OCI-LY1 (cell line): ENCODE data around the gene ZCCHC9.

Source experiments
- H2AFZ ChIP-seq: fragments of 200-600 bp; sonication (generic), shearing (Covaris generic); 2 replicates; pipeline ENCODE4 v1.6.0; 2014; ENCODE audit warnings: antibody characterized with exemption, mild to moderate bottlenecking, low read length
- H3F3A ChIP-seq: fragments of 200-600 bp; sonication (generic), shearing (Covaris generic); 2 replicates; pipeline ENCODE4 v1.6.0; 2014; ENCODE audit warnings: mild to moderate bottlenecking, antibody characterized with exemption, low read length, moderate library complexity; ENCODE audit not compliant: insufficient read depth
- H3K27ac ChIP-seq: fragments of 200-600 bp; sonication (generic); 2 replicates; pipeline ENCODE4 v1.5.1; 2014; ENCODE audit warnings: low read length, mixed run types, mild to moderate bottlenecking, low read depth; ENCODE audit not compliant: poor library complexity, severe bottlenecking
- H3K27me3 ChIP-seq: fragments of 200-600 bp; sonication (generic); 2 replicates; pipeline ENCODE4 v1.6.0; 2014; ENCODE audit warnings: antibody characterized with exemption, mild to moderate bottlenecking, low read length, moderate library complexity; ENCODE audit not compliant: insufficient read depth
- H3K36me3 ChIP-seq: fragments of 200-600 bp; sonication (generic); 2 replicates; pipeline ENCODE4 v1.6.1; 2014; ENCODE audit warnings: mild to moderate bottlenecking, antibody characterized with exemption, low read length, moderate library complexity, mixed read lengths; ENCODE audit not compliant: insufficient read depth
- H3K4me1 ChIP-seq: fragments of 200-600 bp; sonication (generic); 2 replicates; pipeline ENCODE4 v1.5.1; 2014; ENCODE audit warnings: mild to moderate bottlenecking, low read length, moderate library complexity; ENCODE audit not compliant: insufficient read depth, severe bottlenecking
- H3K4me2 ChIP-seq: fragments of 200-600 bp; sonication (generic), shearing (Covaris generic); 2 replicates; pipeline ENCODE4 v1.6.1; 2014; ENCODE audit warnings: low read length
- H3K4me3 ChIP-seq: fragments of 200-600 bp; sonication (generic); 2 replicates; pipeline ENCODE4 v1.5.1; 2014; ENCODE audit warnings: low read length, low read depth, mild to moderate bottlenecking, mixed read lengths; ENCODE audit not compliant: poor library complexity, severe bottlenecking
- H3K79me2 ChIP-seq: fragments of 200-600 bp; shearing (Covaris generic); 2 replicates; pipeline ENCODE4 v1.6.1; 2016; ENCODE audit warnings: mixed run types, low read length, mixed read lengths; ENCODE audit not compliant: insufficient read depth
- H3K9ac ChIP-seq: fragments of 200-600 bp; sonication (generic), shearing (Covaris generic); 2 replicates; pipeline ENCODE4 v1.6.1; 2014; ENCODE audit warnings: mild to moderate bottlenecking, low read length, mixed read lengths
- H3K9me2 ChIP-seq: fragments of 200-600 bp; sonication (generic), shearing (Covaris generic); 2 replicates; pipeline ENCODE4 v1.6.1; 2014; ENCODE audit warnings: low read depth, mild to moderate bottlenecking, low read length, mixed read lengths
- H3K9me3 ChIP-seq: fragments of 200-600 bp; shearing (Covaris generic); 2 replicates; pipeline ENCODE4 v1.6.1; 2014; ENCODE audit warnings: low read length, mixed read lengths
- H4K20me1 ChIP-seq: fragments of 200-600 bp; sonication (generic), shearing (Covaris generic); 2 replicates; pipeline ENCODE4 v1.6.0; 2016; ENCODE audit warnings: mild to moderate bottlenecking, low read length; ENCODE audit not compliant: insufficient read depth
- EZH2 ChIP-seq: fragments of 200-600 bp; sonication (generic), shearing (Covaris generic); IDR thresholded peaks from 2 replicates; pipeline ENCODE4 v1.8.0; 2017; ENCODE audit warnings: borderline replicate concordance, mixed run types, mild to moderate bottlenecking, antibody characterized with exemption, low read length, moderate library complexity, mixed read lengths
- TF ChIP-seq, protein P1 (sequence below): fragments of 200-600 bp; sonication (generic), shearing (Covaris generic); IDR thresholded peaks from 2 replicates; pipeline ENCODE4 v1.5.1; 2017; ENCODE audit warnings: mild to moderate bottlenecking, antibody characterized with exemption, low read length, moderate library complexity, mixed read lengths

The ZCCHC9 gene

DNA sequence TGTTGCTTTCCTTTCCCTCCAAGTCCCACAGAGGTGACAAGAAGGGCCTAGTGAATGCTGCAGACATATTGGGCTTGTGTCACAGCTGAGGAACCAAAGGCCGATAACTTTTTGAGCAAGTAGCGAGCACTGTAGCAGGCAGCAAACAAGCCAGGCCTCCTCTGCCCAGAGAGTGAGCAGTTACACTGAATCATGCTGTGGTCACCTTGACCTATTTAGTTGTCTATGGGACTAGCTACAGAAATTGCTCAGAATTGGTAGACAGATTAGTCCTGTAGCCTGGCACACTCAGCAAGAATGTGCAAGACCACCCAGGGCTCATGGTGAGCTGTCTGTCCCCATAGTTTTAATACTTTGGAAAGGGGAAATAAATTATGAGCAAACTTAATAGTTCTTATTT lies 25.2 kb downstream of the ZCCHC9 start:
- H3K36me3 ChIP-seq, result no peaks in the 10 kb centered on the region
- H3K9me3 ChIP-seq, result no peaks in the 10 kb centered on the region
- no peak overlapping the region for H3K9ac ChIP-seq
- H4K20me1 ChIP-seq, result no peaks in the 10 kb centered on the region
- no peaks in the 10 kb centered on the region for H3K79me2 ChIP-seq
- H3K27ac ChIP-seq, result no peak overlapping the region
- no peaks in the 10 kb centered on the region for H3K9me2 ChIP-seq
- TF ChIP-seq, protein P1, sequence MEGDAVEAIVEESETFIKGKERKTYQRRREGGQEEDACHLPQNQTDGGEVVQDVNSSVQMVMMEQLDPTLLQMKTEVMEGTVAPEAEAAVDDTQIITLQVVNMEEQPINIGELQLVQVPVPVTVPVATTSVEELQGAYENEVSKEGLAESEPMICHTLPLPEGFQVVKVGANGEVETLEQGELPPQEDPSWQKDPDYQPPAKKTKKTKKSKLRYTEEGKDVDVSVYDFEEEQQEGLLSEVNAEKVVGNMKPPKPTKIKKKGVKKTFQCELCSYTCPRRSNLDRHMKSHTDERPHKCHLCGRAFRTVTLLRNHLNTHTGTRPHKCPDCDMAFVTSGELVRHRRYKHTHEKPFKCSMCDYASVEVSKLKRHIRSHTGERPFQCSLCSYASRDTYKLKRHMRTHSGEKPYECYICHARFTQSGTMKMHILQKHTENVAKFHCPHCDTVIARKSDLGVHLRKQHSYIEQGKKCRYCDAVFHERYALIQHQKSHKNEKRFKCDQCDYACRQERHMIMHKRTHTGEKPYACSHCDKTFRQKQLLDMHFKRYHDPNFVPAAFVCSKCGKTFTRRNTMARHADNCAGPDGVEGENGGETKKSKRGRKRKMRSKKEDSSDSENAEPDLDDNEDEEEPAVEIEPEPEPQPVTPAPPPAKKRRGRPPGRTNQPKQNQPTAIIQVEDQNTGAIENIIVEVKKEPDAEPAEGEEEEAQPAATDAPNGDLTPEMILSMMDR, result no peak
- TF ChIP-seq EZH2, result no peak
- no peak overlapping the region for H2AFZ ChIP-seq
- H3K4me2 ChIP-seq, result no peak overlapping the region
- H3K4me1 ChIP-seq, result no peaks in the 10 kb centered on the region
- H3F3A ChIP-seq, result no peaks in the 10 kb centered on the region
- H3K4me3 ChIP-seq, result no peak overlapping the region
- H3K27me3 ChIP-seq, result no peaks in the 10 kb centered on the region

DNA sequence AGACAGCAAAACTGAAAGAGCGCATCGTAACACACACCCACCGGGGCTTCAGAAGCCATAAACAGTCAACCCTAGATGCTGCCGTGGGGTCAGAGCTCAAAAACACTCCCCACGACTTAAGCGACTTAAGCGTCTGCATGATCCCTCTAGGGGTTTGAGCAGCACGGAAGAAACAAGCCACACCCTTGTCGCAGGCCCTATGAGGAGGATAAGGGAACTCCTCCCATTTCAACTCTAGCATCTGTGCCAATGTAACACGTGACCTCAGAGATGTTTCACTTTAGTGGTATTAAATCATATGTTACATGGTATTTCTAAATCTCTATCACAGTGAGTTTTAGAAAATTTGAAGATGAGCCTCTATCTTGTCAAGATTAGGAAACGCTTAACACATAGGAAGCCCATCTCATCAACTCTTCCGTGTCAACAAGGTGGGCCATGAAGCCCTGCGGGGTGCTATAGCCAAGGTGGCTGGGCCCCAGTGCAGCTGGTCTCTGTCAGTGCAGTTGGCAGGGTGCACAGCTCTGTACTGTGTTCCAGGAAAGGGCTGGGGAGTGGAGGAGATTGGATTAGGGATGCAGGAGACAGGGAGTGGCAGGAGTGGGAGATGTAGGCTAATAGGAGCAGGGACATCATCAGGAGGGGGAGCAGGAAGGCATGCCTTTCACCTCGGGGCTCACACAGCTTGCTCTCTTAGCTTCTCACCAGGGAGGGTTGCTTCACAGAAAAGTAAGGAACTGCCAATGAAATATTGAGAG lies 33.1 kb downstream of the ZCCHC9 start:
- H3K4me2 ChIP-seq, result no peak overlapping the region
- no peak overlapping the region for H3K27ac ChIP-seq

GRCh38 chr5:81335946-81336345 lies 34.6 kb downstream of the ZCCHC9 start:
- no peak overlapping the region for H3K9ac ChIP-seq
- no peaks in the 10 kb centered on the region for H3K9me3 ChIP-seq
- no peaks in the 10 kb centered on the region for H3K9me2 ChIP-seq
- H3K4me1 ChIP-seq, result no peaks in the 10 kb centered on the region
- no peak overlapping the region for H2AFZ ChIP-seq
- H3K4me2 ChIP-seq, result no peak overlapping the region
- no peaks in the 10 kb centered on the region for H3K27me3 ChIP-seq
- no peaks in the 10 kb centered on the region for H4K20me1 ChIP-seq
- H3K79me2 ChIP-seq, result no peaks in the 10 kb centered on the region
- no peaks in the 10 kb centered on the region for H3K36me3 ChIP-seq
- H3F3A ChIP-seq, result no peaks in the 10 kb centered on the region
- H3K4me3 ChIP-seq, result no peak overlapping the region
- TF ChIP-seq, protein P1, result no peak
- no peak for TF ChIP-seq EZH2
- no peak overlapping the region for H3K27ac ChIP-seq

More for the DNA sequence above, 33.1 kb downstream of the ZCCHC9 start:
- H2AFZ ChIP-seq, result no peak overlapping the region
- H3K79me2 ChIP-seq, result no peaks in the 10 kb centered on the region
- no peak overlapping the region for H3K4me3 ChIP-seq
- no peak overlapping the region for H3K9ac ChIP-seq
- H4K20me1 ChIP-seq, result no peaks in the 10 kb centered on the region
- TF ChIP-seq, protein P1, result no peak
- TF ChIP-seq EZH2, result no peak
- H3K36me3 ChIP-seq, result no peaks in the 10 kb centered on the region
- H3K27me3 ChIP-seq, result no peaks in the 10 kb centered on the region
- H3F3A ChIP-seq, result no peaks in the 10 kb centered on the region
- H3K9me2 ChIP-seq, result no peaks in the 10 kb centered on the region
- H3K4me1 ChIP-seq, result no peaks in the 10 kb centered on the region
- H3K9me3 ChIP-seq, result no peaks in the 10 kb centered on the region
